Measurements from ENCODE around the gene ALKBH7.

- no peak for TF ChIP-seq CTCF (IDR thresholded peaks at IDR 0.05)
- TF ChIP-seq POLR2AphosphoS5 (IDR thresholded peaks at IDR 0.05; ENCODE audit: insufficient read depth in 1 of 2, low read depth in 1 of 2), result no peak
These were observed 36.8 kb downstream of the ALKBH7 start for GRCh38 chr19:6409346-6409745.

Measured in vagina (tissue), 2 donors.